Progenitor cell of endocrine pancreas (in vitro differentiated cells): ENCODE data around the gene NKAIN2. TPM values are rescaled to one million over a fixed set of nuclear protein-coding genes. Genes with fewer than 3 reads are reported as not detected.

Experiments
- DNase-seq: peaks from one replicate; pipeline ENCODE4 v3.0.0; 2021; ENCODE audit warnings: low spot score; ENCODE audit not compliant: unreplicated experiment
- H3K27ac Mint-ChIP-seq: 2 replicates; pipeline ENCODE4 v1.8.0; 2021; ENCODE audit warnings: mild to moderate bottlenecking, moderate library complexity, mixed read lengths
- H3K27me3 Mint-ChIP-seq: 2 replicates; pipeline ENCODE4 v1.8.0; 2021; ENCODE audit warnings: mixed read lengths
- H3K36me3 Mint-ChIP-seq: 2 replicates; pipeline ENCODE4 v1.8.0; 2022; ENCODE audit warnings: mixed read lengths; ENCODE audit not compliant: insufficient read depth
- H3K4me1 Mint-ChIP-seq: 2 replicates; pipeline ENCODE4 v1.8.0; 2021; ENCODE audit warnings: low read depth, mixed read lengths
- H3K4me3 Mint-ChIP-seq: 2 replicates; pipeline ENCODE4 v1.8.0; 2021; ENCODE audit warnings: low read depth, mild to moderate bottlenecking, moderate library complexity, mixed read lengths
- H3K9me3 Mint-ChIP-seq: 2 replicates; pipeline ENCODE4 v1.8.0; 2021; ENCODE audit warnings: low read depth, mixed read lengths
- total RNA-seq: library from RNA; stranded (reverse); gene quantifications from 2 replicates; pipeline ENCODE4 v1.2.1, GENCODE V29; 2021
- TF ChIP-seq, protein P1 (sequence below): fragments of 200-600 bp; sonication (generic); IDR thresholded peaks from one replicate; pipeline ENCODE4 v1.5.0; 2021; ENCODE audit warnings: antibody characterized with exemption, mild to moderate bottlenecking; ENCODE audit not compliant: unreplicated experiment

The NKAIN2 gene
- total RNA-seq, 1 donor from 2014 or later = 2.5 TPM

DNA sequence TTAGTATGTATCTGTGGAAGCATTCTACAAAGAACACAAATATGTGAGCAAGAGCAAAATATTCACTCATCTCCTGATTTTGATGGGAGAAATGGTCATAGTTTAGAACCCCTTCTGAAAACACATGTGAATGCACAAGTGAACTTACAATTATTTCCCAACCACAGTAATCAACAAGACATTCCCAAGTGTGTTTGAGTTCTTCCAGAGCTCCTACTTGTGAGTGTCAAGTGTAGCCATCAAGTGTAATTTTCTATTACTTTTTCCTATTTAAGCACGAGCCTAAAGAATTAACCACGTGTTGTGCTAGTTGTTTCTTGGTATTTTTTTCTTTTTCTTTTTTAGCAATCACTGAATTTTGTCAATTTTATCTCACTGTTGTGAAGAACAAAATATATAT lies 402.3 kb downstream of the NKAIN2 start:
- TF ChIP-seq, protein P1, sequence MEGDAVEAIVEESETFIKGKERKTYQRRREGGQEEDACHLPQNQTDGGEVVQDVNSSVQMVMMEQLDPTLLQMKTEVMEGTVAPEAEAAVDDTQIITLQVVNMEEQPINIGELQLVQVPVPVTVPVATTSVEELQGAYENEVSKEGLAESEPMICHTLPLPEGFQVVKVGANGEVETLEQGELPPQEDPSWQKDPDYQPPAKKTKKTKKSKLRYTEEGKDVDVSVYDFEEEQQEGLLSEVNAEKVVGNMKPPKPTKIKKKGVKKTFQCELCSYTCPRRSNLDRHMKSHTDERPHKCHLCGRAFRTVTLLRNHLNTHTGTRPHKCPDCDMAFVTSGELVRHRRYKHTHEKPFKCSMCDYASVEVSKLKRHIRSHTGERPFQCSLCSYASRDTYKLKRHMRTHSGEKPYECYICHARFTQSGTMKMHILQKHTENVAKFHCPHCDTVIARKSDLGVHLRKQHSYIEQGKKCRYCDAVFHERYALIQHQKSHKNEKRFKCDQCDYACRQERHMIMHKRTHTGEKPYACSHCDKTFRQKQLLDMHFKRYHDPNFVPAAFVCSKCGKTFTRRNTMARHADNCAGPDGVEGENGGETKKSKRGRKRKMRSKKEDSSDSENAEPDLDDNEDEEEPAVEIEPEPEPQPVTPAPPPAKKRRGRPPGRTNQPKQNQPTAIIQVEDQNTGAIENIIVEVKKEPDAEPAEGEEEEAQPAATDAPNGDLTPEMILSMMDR = no peak
- no peak overlapping the region for H3K4me3 Mint-ChIP-seq
- H3K9me3 Mint-ChIP-seq = peaks cover 5% of the 10 kb centered on the region
- H3K36me3 Mint-ChIP-seq = no peaks in the 10 kb centered on the region
- DNase-seq = no peak
- H3K27ac Mint-ChIP-seq = no peak overlapping the region
- H3K4me1 Mint-ChIP-seq = no peaks in the 10 kb centered on the region
- H3K27me3 Mint-ChIP-seq = no peaks in the 10 kb centered on the region

DNA sequence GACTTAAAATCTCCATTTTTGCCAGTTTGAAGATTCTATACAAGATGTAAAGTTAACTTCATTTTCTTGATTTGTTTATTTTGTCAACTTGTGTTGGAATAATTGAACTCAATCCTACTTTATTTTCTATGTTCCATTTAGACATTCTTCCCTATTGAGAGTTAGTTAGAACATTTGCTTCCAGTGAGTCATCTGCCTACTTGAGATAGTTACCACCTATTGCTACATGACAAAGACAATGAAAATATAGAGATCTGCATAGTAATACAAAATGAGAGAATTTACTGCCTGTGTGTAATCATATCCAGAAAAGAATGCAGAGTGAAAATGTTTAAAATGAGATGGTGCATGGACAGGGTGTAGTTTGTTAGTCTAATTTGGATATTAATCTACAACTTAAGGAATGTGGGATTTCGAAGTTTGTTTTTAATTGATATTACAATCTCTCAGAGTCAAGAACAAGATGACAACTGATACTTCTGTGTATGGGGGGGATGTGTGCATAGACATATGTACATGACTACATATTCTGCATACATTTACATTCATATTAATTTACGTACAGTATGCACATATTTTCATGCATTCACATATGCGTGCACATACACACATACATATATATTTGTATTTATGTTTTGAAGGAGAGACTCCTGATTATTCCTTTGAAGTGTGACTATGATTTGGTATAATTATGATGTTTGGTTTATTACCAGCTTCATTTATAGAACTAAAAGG lies 420.1 kb downstream of the NKAIN2 start:
- H3K9me3 Mint-ChIP-seq = peaks cover 7% of the 10 kb centered on the region
- no peak overlapping the region for H3K4me3 Mint-ChIP-seq
- no peak for DNase-seq
- no peak overlapping the region for H3K27ac Mint-ChIP-seq
- no peaks in the 10 kb centered on the region for H3K4me1 Mint-ChIP-seq
- peaks cover under 1% of the 10 kb centered on the region for H3K36me3 Mint-ChIP-seq
- no peaks in the 10 kb centered on the region for H3K27me3 Mint-ChIP-seq
- TF ChIP-seq, protein P1 = no peak

DNA sequence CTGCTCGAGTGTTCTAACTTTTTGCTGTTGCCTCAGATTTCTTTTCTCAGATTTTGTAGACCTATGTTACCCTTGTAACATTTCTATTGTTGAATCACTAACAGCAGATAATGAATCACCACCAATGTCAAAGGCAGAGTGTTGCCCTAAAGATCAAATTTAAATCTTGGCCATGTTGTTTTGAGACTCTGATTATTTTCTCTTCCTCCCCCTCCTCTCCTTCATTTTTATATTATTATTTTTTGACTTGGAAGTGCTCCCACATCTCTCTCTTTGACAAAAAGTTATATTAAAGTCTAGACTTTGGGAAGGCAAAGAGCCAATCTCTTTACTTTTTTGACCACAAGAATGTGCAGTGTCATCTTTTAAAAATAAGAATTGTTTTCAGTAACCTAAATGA lies 422.7 kb downstream of the NKAIN2 start:
- H3K4me3 Mint-ChIP-seq = no peak overlapping the region
- no peaks in the 10 kb centered on the region for H3K27me3 Mint-ChIP-seq
- DNase-seq = no peak
- no peaks in the 10 kb centered on the region for H3K4me1 Mint-ChIP-seq
- TF ChIP-seq, protein P1 = no peak
- H3K9me3 Mint-ChIP-seq = peaks cover 14% of the 10 kb centered on the region
- H3K27ac Mint-ChIP-seq = no peak overlapping the region
- peaks cover 1% of the 10 kb centered on the region for H3K36me3 Mint-ChIP-seq

DNA sequence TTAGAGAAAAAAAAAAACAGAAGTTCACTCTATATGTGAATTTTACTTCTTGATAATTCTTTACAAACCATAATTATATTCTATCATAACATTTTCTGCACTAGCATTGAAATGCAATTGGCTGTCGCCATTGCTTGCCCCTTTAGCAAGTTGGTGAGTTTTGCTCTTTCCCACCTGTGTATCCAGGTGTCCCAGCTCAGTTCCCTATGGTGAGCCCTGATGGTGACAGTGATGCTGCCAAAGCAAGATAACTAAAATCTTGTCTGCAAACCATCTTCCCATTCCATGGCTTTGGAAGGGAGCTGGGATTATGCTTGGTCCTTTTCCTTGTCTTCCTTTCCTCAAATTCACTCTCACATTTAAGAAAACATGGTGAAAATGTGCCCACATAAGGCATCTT lies 429.6 kb downstream of the NKAIN2 start:
- TF ChIP-seq, protein P1 = no peak
- peaks cover 1% of the 10 kb centered on the region for H3K36me3 Mint-ChIP-seq
- H3K4me3 Mint-ChIP-seq = no peak overlapping the region
- DNase-seq = no peak
- H3K27ac Mint-ChIP-seq = no peak overlapping the region
- peaks cover 12% of the 10 kb centered on the region for H3K9me3 Mint-ChIP-seq
- H3K27me3 Mint-ChIP-seq = no peaks in the 10 kb centered on the region
- H3K4me1 Mint-ChIP-seq = no peaks in the 10 kb centered on the region

DNA sequence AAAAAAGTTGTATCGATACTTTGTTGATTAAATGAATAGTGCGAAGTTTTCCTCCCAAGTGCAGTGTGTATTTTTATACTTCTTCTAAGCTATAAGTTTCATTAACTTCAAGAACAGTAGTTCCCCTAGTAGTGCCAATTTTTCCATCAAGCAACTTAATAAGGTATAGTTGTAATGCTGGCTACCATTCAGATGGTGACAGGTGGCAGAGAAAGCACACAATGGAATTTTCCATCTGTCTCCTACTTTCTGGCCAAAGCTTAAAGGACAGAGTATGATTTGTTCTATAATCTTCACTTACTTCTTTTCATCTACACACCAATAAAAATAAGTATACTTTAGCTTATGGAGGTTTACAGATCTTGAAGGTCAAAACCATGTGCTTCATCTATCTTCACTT lies 431.1 kb downstream of the NKAIN2 start:
- TF ChIP-seq, protein P1 = no peak
- H3K4me1 Mint-ChIP-seq = no peaks in the 10 kb centered on the region
- H3K27ac Mint-ChIP-seq = no peak overlapping the region
- H3K36me3 Mint-ChIP-seq = no peaks in the 10 kb centered on the region
- H3K4me3 Mint-ChIP-seq = no peak overlapping the region
- no peak for DNase-seq
- H3K9me3 Mint-ChIP-seq = peaks cover 14% of the 10 kb centered on the region
- H3K27me3 Mint-ChIP-seq = no peaks in the 10 kb centered on the region
